Measurements from ENCODE around the gene REEP1. TPM values are rescaled to one million over a fixed set of nuclear protein-coding genes. Genes with fewer than 3 reads are reported as not detected.

Gene REEP1
- total and polyA plus RNA-seq, 2 of the 13 experiments (the other 11 are each of a cell fraction or from before 2014, with no cell fraction given): 0.27 TPM; not detected in 1

GRCh38 chr2:86195055-86195807 lies 142.2 kb downstream of the REEP1 start, which contains the start of gene IMMT (continued):
- TF ChIP-seq PAF1 (CRISPR knock-in tag; IDR thresholded peaks at IDR 0.05) (no peak), ZNF672 (CRISPR knock-in tag; IDR thresholded peaks at IDR 0.05) (no peak), ZNF20 (CRISPR knock-in tag; IDR thresholded peaks at IDR 0.05) (0 out of 2 replicates have a peak, but pooled peaks have one; percentile 78), TBX3 (IDR thresholded peaks at IDR 0.05; ENCODE audit: borderline replicate concordance) (peak; percentile 51), ZNF609 (CRISPR knock-in tag; IDR thresholded peaks at IDR 0.05; ENCODE audit: borderline replicate concordance) (peak; percentile 77; the same call in 1 of the 2 replicates), ZNF550 (CRISPR knock-in tag; IDR thresholded peaks at IDR 0.05; ENCODE audit: borderline replicate concordance) (peak; percentile 42; the same call in 1 of the 2 replicates), MZF1 (CRISPR knock-in tag; IDR thresholded peaks at IDR 0.05; ENCODE audit: borderline replicate concordance) (peak; percentile 51), MYNN (CRISPR knock-in tag; IDR thresholded peaks at IDR 0.05; ENCODE audit: low read depth) (no peak; the same call in none of the 2 replicates), GABPA (IDR thresholded peaks at IDR 0.05; ENCODE audit: low read depth, low read length) (peak; percentile 94), GABPA (CRISPR knock-in tag; IDR thresholded peaks at IDR 0.05; ENCODE audit: low read depth) (peak; percentile 94), KAT7 (CRISPR knock-in tag; IDR thresholded peaks at IDR 0.05; ENCODE audit: borderline replicate concordance) (no peak; the same call in none of the 2 replicates), ZNF383 (CRISPR knock-in tag; IDR thresholded peaks at IDR 0.05; ENCODE audit: borderline replicate concordance) (peak; percentile 88; the same call in 1 of the 2 replicates), ZNF768 (CRISPR knock-in tag; IDR thresholded peaks at IDR 0.05) (peak; percentile 90; the same call in 1 of the 2 replicates), ONECUT2 (CRISPR knock-in tag; IDR thresholded peaks at IDR 0.05) (0 out of 2 replicates have a peak, but pooled peaks have one; percentile 7), ATF7-NPFF (CRISPR knock-in tag; IDR thresholded peaks at IDR 0.05; ENCODE audit: low read depth) (peak; percentile 94), CENPX (CRISPR knock-in tag; IDR thresholded peaks at IDR 0.05) (no peak), ZFX (CRISPR knock-in tag; IDR thresholded peaks at IDR 0.05; ENCODE audit: low read depth) (peak; percentile 92), CEBPB (IDR thresholded peaks at IDR 0.05; ENCODE audit: borderline replicate concordance, low read depth, low read length) (peak; percentile 69; the same call in 1 of the 2 replicates), ZNF253 (CRISPR knock-in tag; IDR thresholded peaks at IDR 0.05; ENCODE audit: borderline replicate concordance) (peak; percentile 77; the same call in 1 of the 2 replicates)
- TF ChIP-seq, protein P1, sequence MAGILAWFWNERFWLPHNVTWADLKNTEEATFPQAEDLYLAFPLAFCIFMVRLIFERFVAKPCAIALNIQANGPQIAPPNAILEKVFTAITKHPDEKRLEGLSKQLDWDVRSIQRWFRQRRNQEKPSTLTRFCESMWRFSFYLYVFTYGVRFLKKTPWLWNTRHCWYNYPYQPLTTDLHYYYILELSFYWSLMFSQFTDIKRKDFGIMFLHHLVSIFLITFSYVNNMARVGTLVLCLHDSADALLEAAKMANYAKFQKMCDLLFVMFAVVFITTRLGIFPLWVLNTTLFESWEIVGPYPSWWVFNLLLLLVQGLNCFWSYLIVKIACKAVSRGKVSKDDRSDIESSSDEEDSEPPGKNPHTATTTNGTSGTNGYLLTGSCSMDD (CRISPR knock-in tag; IDR thresholded peaks at IDR 0.05): peak; percentile 83
- TF ChIP-seq, protein P2, sequence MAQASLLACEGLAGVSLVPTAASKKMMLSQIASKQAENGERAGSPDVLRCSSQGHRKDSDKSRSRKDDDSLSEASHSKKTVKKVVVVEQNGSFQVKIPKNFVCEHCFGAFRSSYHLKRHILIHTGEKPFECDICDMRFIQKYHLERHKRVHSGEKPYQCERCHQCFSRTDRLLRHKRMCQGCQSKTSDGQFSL (CRISPR knock-in tag; IDR thresholded peaks at IDR 0.05): 0 out of 2 replicates have a peak, but pooled peaks have one; percentile 35
- TF ChIP-seq, protein P3, sequence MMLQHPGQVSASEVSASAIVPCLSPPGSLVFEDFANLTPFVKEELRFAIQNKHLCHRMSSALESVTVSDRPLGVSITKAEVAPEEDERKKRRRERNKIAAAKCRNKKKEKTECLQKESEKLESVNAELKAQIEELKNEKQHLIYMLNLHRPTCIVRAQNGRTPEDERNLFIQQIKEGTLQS (CRISPR knock-in tag; IDR thresholded peaks at IDR 0.05): peak; percentile 21; the same call in 1 of the 2 replicates
- TF ChIP-seq, protein P4, sequence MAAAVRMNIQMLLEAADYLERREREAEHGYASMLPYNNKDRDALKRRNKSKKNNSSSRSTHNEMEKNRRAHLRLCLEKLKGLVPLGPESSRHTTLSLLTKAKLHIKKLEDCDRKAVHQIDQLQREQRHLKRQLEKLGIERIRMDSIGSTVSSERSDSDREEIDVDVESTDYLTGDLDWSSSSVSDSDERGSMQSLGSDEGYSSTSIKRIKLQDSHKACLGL (CRISPR knock-in tag; IDR thresholded peaks at IDR 0.05): peak; percentile 86; the same call in 1 of the 2 replicates
